ENCODE data around the gene RNF224. TPM values are rescaled to one million over a fixed set of nuclear protein-coding genes. Genes with fewer than 3 reads are reported as not detected.
"Not testable (repeated sequence)": the region's sequence is repeated elsewhere in the genome, so short reads cannot be mapped to it uniquely, and the experiment has no call there.

RNF224 gene
- total and polyA plus RNA-seq, 2 donors: 0.09 TPM; not detected in 1

DNA sequence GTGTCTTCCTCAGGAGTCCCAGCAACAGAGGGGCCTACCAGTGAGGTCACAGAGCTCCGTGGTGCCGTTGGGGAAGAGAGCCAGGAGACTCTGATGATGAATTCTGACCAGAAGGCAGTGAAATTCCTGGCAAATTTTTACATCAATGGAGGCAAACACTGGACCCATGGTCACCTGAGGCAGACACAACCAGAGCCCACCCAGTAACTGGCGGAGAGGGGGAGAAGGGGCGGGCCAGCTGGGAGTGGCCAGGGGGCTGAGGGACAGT, 23.8 kb downstream of the RNF224 start, which contains the start of gene STPG3:
STPG3 (plus strand) TSS at position 93 of the 268 bp plus-strand sequence; CDS start at position 94, 1 bp downstream.
- no peaks in the 10 kb centered on the region for H3K4me1 ChIP-seq (ENCODE audit: insufficient read depth)
- WGBS: 65% methylated on average over 4 of the region's 4 CpGs
- no peak within 1 kb of the TSS for H3K4me3 ChIP-seq (ENCODE audit: low read depth, low read length)
- H3K36me3 ChIP-seq (ENCODE audit: insufficient read depth): no peaks in the 10 kb centered on the region
- no peak for DNase-seq (ENCODE audit: extremely low spot score)
- no peak within 1 kb of the TSS for H3K27ac ChIP-seq (ENCODE audit: low read depth)

DNA sequence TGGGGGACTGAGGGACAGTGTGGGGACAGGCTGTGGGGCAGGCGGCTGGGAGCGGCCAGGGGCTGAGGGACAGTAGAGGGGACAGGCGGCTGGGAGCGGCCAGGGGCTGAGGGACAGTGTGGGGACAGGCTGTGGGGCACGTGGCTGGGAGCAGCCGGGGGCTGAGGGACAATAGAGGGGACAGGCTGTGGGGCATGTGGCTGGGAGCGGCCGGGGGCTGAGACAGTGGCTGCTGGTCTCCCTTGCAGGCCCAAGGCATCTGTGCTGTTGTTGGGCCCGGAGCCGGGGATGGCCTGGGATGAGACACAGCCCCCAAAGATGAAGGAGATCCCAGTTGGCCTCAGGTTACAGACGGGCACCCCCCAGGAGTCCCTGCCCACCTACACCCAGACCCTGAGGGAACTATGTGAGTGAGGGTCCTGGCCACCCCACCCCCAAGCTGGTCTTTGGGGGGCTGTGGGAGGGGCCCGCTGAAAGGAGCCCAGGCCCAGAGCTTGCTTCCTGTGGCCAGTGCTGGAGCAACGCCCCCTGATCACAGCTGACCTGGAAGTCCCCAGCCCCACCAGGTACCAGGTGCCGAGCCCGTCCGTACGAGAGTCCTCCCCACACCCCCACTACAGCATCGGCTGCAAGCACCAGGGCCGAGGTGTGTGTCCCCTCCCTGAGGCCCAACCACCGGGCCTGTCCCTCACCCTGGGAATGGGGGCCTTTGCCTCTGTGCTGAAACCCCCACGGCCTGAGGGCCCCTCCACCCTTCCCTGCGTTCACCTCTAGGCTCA, 24.4 kb downstream of the RNF224 start:
- Histone ChIP-seq H3K27ac (ENCODE audit: low read depth) (no peak overlapping the region), H3K4me3 (ENCODE audit: low read depth, low read length) (no peak overlapping the region), H3K4me1 (ENCODE audit: insufficient read depth) (no peaks in the 10 kb centered on the region), H3K36me3 (ENCODE audit: insufficient read depth) (no peaks in the 10 kb centered on the region)
- WGBS: 84% methylated on average over 22 of the region's 22 CpGs
- DNase-seq (ENCODE audit: extremely low spot score): no peak

DNA sequence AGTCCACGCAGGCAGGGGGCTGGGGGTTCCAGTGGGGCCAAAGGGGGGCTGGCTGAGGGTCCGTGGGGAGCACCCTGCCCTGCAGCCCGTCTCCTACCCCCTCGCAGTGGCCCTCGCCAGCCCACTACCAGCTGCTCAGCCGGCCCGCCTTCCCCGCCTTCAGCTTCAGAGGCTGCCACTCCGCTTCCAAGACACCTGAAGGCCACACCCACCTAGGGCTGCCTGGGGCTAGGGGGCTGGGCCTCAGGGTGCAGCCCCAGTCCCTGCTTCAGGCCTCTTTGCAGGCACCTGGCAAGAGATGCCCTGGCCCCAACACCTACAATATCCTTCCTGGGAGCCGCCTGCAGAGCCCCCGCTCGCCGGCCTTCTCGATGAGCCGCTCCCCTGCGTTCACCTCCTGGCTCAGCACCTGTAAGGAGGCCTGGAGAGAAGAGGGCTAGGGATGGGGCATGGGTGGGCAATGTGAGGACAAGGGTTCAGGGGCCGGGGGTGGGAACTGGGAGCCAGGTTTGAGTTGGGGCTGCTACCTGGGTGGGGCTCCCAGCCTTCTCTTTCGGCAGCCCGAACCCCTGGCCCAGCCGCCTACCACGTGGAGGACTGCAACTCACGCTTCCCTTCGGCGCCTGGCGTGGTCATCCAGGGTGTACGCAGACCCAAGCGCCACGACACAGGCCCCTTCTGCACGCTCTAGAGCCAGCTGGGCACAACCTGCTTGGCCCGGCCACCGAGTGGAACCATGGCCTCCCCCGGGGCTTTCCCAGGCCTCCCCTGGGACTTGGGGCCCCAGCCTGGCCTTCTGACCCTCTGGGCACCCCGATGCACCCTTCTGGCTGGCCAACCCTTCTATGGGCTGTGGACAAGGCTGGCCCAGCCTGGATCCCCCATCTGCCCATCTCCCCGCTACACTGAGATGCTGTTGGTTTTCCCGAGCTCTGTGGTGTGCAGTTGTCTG, 25.5 kb downstream of the RNF224 start:
- DNase-seq (ENCODE audit: extremely low spot score): no peak
- 84% methylated on average over 35 of the region's 35 CpGs for WGBS
- H3K36me3 ChIP-seq (ENCODE audit: insufficient read depth): no peaks in the 10 kb centered on the region
- H3K4me3 ChIP-seq (ENCODE audit: low read depth, low read length): no peak overlapping the region
- H3K27ac ChIP-seq (ENCODE audit: low read depth): no peak overlapping the region
- no peaks in the 10 kb centered on the region for H3K4me1 ChIP-seq (ENCODE audit: insufficient read depth)

DNA sequence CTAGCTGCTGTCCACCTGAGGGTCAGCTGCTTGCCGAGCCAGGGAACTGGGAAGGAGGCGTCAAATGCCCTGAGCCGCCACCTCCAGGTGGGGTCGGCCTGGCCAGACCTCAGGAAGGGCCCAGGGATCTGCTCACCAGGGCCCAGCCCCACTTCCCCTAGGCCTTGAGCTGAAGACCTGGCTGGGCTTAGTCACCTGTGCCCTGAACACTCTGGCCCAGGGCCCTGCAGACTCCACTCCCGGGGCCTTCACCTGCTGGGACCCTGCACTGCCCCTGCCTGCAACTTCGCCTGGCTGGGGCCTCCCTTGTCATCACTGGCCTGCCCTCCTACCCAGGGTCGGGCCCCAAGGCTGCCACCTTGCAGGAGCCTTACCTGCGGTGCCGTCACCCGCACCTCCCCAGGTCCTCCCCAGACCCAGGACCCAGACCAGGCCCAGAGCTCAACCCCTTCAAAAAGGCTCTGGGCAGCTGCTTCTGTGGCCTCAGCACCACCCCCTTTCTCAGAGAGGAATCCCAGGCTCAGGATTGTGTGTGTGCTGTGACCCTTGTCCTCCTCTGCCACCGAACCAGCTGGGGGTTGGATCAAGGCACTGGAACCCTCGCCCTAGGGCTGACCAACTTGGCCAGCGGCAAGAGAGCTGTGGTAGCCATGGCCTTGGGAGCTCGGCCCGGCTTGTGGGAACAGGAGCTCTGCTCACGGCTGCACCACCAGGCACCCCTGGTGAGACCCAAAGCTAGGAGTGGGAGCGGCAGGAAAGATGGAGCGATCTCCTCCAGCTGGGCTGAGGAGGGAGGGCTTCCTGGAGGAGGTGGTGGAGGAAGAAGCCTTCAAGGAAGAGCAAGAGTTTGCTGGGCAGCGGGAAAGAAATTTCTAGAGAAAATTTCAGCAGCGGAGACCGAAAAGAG, 26.7 kb downstream of the RNF224 start:
- WGBS: 62% methylated on average over 21 of the region's 21 CpGs
- Histone ChIP-seq H3K36me3 (ENCODE audit: insufficient read depth) (no peaks in the 10 kb centered on the region), H3K27ac (ENCODE audit: low read depth) (no peak overlapping the region), H3K4me1 (ENCODE audit: insufficient read depth) (no peaks in the 10 kb centered on the region), H3K4me3 (ENCODE audit: low read depth, low read length) (peak overlapping the region; percentile 98)
- DNase-seq (ENCODE audit: extremely low spot score): no peak

DNA sequence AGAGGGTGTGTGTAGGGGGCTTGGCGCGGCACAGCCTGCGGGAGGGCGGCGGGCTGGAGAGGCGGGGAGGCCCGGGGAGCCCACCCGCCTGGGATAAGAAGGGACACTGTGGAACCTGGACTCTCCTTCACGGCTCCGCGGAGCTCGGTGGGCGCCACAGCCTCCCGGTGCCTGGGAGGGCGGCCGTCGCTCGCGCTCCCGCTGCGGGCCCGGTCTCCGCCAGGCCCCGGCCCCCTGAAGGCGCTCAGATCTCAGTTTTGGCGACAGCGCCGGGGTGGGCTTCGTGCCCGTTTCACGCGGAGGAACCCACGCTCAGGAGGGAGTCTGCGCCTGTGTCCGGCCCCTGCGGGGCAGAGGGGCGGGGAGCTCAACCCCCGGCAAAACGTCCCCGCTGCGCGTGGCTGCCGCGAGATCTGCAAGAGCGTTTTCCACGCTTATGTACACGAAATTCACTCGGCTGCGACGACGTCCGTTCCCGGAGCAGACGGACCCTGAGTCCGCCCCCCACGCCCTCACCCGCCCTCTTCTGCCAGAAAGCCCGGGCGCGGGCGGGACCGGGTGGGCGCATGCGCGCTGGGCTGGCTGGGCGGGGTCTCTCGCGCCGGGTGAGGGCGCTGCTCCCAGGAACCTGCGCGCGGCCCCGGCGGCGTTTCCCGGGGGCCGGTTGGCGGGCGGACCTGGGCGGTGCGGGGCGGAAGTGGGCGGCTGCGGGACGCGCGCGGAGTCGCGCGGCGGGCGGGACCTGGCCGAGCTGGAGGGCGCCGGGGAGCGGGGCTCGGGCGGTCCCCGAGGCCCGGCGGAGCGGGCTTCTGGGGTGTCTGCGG, 27.5 kb downstream of the RNF224 start, which contains the start of gene NELFB:
NELFB (plus strand) TSS at position 704 of the 824 bp plus-strand sequence.
- peak within 1 kb of the TSS; percentile 98 for H3K4me3 ChIP-seq (ENCODE audit: low read depth, low read length)
- DNase-seq (ENCODE audit: extremely low spot score): peak; percentile 63
- H3K4me1 ChIP-seq (ENCODE audit: insufficient read depth): no peaks in the 10 kb centered on the region
- H3K36me3 ChIP-seq (ENCODE audit: insufficient read depth): no peaks in the 10 kb centered on the region
- under 1% methylated on average over 105 of the region's 105 CpGs for WGBS
- peak within 1 kb of the TSS; percentile 70 for H3K27ac ChIP-seq (ENCODE audit: low read depth)

DNA sequence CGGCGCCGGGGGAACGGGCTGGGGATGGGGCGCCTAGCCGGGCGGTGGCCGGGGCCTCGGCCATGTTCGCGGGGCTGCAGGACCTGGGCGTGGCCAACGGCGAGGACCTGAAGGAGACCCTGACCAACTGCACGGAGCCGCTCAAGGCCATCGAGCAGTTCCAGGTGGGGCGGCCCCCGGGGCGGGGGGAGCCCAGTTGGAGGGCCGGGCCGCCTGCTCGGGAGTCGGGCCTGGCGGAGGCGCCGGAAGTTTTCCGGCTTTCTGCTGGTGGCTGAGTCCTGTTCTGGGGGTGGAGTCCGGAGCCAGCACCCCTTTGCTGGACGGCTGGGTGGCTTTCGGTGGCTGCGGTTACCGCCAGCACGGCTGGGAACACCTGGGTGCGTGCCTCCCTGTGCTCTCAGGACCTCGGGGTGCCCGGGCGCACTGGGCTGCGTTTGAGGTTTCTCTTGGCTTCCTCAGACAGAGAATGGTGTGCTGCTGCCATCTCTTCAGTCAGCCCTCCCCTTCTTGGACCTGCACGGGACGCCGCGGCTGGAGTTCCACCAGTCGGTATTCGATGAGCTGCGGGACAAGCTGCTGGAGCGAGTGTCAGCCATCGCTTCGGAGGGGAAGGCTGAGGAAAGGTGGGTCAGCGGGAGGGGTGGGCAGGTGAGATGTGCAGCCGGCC, 28.3 kb downstream of the RNF224 start:
- WGBS: 2% methylated on average over 51 of the region's 51 CpGs
- peak overlapping the region; percentile 70 for H3K27ac ChIP-seq (ENCODE audit: low read depth)
- no peaks in the 10 kb centered on the region for H3K4me1 ChIP-seq (ENCODE audit: insufficient read depth)
- H3K36me3 ChIP-seq (ENCODE audit: insufficient read depth): no peaks in the 10 kb centered on the region
- peak overlapping the region; percentile 98 for H3K4me3 ChIP-seq (ENCODE audit: low read depth, low read length)
- DNase-seq (ENCODE audit: extremely low spot score): no peak

DNA sequence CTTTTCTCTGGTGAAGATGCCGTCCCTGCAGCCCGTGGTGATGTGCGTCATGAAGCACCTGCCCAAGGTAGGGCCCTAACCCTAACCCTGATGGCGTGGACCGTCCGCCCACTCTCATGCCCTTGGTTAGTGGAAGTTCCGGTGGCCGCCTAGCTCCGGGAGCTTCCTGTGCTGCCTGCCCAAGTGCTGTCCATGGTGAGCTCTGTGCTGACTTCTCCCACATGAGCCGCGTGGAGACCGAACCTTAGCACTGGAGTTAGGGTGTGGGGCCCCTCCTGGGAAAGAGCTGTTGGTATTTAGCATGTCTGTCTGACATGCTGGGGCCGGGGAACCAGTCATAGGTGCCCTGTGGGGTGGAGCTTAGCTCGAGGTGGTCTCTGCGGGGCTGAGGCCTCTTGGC, 29.1 kb downstream of the RNF224 start:
- DNase-seq (ENCODE audit: extremely low spot score): no peak
- no peaks in the 10 kb centered on the region for H3K36me3 ChIP-seq (ENCODE audit: insufficient read depth)
- 84% methylated on average over 15 of the region's 15 CpGs for WGBS
- no peaks in the 10 kb centered on the region for H3K4me1 ChIP-seq (ENCODE audit: insufficient read depth)
- H3K27ac ChIP-seq (ENCODE audit: low read depth): no peak overlapping the region
- peak overlapping the region; percentile 98 for H3K4me3 ChIP-seq (ENCODE audit: low read depth, low read length)

DNA sequence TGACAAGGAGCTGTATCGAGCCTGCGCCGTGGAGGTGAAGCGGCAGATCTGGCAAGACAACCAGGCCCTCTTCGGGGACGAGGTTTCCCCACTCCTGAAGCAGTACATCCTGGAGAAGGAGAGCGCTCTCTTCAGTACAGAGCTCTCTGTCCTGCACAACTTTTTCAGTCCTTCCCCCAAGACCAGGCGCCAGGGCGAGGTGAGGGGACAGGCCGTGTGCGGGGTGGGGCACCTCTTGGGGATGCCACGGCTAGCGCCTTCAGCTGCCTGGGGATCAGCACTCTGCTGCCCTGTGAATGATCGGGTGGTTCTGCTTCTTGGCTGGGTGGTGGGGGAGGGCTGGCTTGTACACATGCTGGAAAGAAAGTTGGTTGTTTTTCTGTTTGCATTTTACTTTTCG, 29.6 kb downstream of the RNF224 start:
- Histone ChIP-seq H3K4me3 (ENCODE audit: low read depth, low read length) (no peak overlapping the region), H3K27ac (ENCODE audit: low read depth) (no peak overlapping the region), H3K4me1 (ENCODE audit: insufficient read depth) (no peaks in the 10 kb centered on the region), H3K36me3 (ENCODE audit: insufficient read depth) (no peaks in the 10 kb centered on the region)
- 95% methylated on average over 15 of the region's 15 CpGs for WGBS
- no peak for DNase-seq (ENCODE audit: extremely low spot score)

DNA sequence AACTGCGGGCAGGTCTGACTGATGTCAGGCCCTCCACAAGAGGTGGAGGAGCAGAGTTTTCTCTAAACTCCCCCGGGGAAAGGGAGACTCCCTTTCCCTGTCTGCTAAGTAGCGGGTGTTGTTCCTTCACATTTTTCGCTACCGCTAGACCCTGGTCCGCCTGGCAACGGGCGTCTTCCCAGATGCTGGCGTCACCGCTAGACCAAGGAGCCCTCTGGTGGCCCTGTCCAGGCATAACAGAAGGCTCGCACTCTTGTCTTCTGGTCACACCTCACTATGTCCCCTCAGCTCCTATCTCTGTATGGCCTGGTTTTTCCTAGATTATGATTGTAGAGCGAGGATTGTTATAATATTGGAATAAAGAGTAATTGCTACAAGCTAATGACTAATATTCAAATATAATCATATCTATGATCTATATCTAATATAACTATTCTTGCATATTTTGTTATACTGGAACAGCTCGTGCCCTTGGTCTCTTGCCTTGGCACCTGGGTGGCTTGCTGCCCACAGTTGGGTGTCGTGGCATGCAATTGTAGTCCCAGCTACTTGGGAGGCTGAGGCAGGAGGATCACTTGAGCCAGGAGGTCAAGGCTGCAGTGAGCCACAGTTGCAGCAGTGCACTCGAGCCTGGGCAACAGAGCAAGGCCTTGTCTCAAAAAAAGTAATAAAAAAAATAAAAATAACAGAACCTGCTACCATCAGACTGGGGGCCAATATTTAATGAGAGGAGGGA, 35.0 kb downstream of the RNF224 start:
- H3K36me3 ChIP-seq (ENCODE audit: insufficient read depth); DNase-seq (ENCODE audit: extremely low spot score); H3K4me3 ChIP-seq (ENCODE audit: low read depth, low read length); H3K4me1 ChIP-seq (ENCODE audit: insufficient read depth); H3K27ac ChIP-seq (ENCODE audit: low read depth): not testable (repeated sequence)
- 39% methylated on average over 15 of the region's 15 CpGs for WGBS

DNA sequence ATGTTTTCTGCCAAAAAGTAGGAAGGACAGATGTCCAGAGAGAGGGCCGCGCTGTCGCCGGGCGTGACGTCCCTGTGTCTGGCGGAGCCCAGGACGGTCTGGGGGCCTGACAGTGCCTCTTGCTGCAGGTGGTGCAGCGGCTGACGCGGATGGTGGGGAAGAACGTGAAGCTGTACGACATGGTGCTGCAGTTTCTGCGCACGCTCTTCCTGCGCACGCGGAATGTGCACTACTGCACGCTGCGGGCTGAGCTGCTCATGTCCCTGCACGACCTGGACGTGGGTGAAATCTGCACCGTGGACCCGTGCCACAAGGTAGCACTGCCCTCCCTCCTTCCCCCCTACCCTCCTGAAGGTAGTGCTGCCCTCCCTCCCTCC, 35.6 kb downstream of the RNF224 start:
- peaks cover 3% of the 10 kb centered on the region for H3K36me3 ChIP-seq (ENCODE audit: insufficient read depth)
- no peak overlapping the region for H3K27ac ChIP-seq (ENCODE audit: low read depth)
- no peak overlapping the region for H3K4me3 ChIP-seq (ENCODE audit: low read depth, low read length)
- 89% methylated on average over 24 of the region's 24 CpGs for WGBS
- DNase-seq (ENCODE audit: extremely low spot score): no peak
- H3K4me1 ChIP-seq (ENCODE audit: insufficient read depth): no peaks in the 10 kb centered on the region

DNA sequence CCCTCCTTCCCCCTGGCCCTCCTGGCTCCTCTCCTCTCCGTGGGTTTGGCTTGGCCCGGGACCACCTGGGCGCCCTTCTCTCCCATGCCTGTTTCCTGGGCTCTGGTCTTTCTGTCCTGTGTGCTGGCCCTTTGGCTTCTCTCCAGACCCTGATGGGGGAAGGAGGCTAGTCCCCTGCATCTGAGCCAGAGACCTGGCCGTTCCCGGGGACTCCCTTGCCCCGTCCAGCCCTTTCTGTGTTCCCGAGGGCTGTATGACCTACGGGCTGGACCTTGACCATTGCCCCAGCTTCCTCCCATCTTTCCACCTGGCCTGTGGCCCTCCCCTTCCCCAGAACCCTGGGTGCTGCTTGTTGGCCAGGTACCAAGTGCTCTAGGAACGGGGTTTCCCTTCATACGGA, 36.2 kb downstream of the RNF224 start:
- 78% methylated on average over 10 of the region's 10 CpGs for WGBS
- no peak for DNase-seq (ENCODE audit: extremely low spot score)
- peaks cover 3% of the 10 kb centered on the region for H3K36me3 ChIP-seq (ENCODE audit: insufficient read depth)
- H3K4me1 ChIP-seq (ENCODE audit: insufficient read depth): no peaks in the 10 kb centered on the region
- H3K27ac ChIP-seq (ENCODE audit: low read depth): no peak overlapping the region
- no peak overlapping the region for H3K4me3 ChIP-seq (ENCODE audit: low read depth, low read length)

DNA sequence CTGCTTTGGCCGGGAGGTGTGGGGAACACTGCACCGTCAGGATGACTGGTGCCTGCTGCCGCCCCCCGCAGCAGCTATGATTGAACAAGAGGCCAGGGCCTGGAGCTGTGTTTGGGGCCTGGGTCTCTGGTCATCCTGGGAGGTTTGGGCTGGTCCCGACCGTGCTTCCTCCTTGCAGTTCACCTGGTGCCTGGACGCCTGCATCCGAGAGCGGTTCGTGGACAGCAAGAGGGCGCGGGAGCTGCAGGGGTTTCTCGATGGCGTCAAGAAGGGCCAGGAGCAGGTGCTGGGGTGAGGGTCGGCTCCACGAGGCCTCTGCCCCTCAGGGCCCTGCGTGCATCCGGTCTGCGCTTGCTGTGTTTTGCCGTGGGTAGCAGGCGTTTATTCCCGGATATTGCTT, 36.8 kb downstream of the RNF224 start:
- H3K27ac ChIP-seq (ENCODE audit: low read depth): no peak overlapping the region
- no peak overlapping the region for H3K4me3 ChIP-seq (ENCODE audit: low read depth, low read length)
- H3K36me3 ChIP-seq (ENCODE audit: insufficient read depth): peaks cover 3% of the 10 kb centered on the region
- DNase-seq (ENCODE audit: extremely low spot score): no peak
- 95% methylated on average over 22 of the region's 22 CpGs for WGBS
- H3K4me1 ChIP-seq (ENCODE audit: insufficient read depth): no peaks in the 10 kb centered on the region
